ENCODE measurements around the gene CARHSP1.
"Not testable (repeated sequence)": the region's sequence is repeated elsewhere in the genome, so short reads cannot be mapped to it uniquely, and the experiment has no call there.

Gene CARHSP1

DNA sequence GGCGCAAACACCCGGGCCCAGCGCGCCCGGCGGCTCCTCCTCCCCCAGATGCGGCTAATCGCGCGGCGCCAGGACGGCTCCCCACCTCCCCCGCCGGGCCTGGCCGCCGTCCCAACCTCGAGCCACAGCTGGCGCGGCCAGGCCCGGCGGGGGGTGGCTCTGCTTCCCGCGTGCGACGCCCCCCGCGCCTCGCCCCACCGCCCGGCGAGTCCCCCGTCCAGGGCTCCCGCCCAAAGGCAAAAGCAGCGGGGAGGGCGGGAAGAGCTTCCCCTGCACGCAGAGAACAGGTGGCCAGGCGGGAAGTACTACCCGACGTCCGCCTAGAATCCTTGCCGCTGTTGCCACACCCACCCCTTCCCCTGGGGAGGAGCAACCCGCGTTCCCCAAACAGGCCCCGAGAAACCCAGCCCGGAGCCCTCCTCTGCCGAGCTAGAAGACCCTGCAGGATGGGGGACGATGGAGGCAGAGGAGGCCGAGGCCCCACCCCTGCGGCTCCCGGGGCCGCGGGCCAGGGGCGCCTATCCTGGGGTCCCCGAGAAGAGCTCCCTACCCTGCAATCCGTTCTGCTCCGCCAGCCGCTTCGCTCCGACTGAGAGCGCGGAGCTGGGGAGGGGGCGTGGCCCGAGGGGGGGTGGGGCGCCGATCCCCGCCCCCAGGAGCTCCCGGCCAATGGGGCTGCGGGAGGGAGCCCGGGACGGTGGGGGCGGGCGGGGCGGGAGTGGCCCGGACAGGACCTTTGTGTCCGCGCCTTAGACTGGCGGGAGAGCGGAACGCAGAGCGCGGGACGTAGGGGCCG, at the start of gene CARHSP1:
Gene CARHSP1, minus strand, starts transcription at position 591 of the 796 bp plus-strand sequence. CDS start 9,678 bp downstream, outside the sequence.
- DNase-seq (ENCODE audit: low spot score) = peak; percentile 98

DNA sequence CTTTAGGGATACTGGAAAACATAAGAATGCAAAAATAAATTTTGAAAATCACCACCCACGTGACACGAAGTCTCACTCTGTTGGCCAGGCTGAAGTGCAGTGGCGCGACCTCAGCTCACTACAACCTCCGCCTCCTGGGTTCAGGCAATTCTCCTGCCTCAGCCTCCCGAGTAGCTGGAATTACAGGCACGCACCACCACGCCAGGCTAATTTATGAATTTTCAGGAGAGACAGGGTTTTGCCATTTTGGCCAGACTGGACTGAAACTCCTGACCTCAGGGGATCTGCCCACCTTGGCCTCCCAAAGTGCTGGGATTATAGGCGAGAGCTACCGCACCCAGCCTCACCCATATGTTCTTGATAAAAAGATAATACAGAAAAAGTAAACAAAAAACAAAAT, 48.5 kb upstream of the CARHSP1 start:
- DNase-seq (ENCODE audit: low spot score) = not testable (repeated sequence)

DNA sequence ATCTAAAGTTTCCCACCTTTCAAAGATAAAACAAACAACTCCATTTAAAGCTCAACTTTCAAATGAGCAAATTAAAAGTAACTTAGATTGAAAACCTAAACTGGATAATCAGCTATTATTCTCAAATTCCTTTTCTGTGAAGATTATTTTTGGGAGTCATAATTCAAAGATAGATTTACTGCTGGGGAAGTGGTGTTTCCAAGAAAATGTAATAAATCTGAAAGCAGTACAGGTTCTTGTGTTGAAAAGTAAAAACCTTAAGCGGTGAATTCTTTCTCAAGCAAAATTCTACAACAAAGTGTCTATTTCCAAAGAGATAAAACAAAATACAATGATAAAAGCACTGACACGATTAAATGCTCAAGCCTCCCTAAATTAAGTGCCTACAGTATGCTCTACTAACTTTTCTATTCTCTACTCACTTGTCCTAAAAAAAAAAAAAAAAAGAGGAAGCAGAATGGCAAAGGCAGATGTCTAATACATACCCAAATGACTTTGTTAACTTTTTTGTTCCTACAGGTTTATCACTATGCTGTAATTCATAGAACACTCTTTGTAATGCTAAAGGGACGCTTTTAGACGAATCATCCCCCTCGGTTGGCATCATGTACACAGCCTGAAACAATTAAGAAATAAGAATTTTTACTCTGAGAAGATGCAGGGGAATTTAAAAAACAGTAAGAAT, 47.9 kb upstream of the CARHSP1 start:
- no peak for DNase-seq (ENCODE audit: low spot score)

DNA sequence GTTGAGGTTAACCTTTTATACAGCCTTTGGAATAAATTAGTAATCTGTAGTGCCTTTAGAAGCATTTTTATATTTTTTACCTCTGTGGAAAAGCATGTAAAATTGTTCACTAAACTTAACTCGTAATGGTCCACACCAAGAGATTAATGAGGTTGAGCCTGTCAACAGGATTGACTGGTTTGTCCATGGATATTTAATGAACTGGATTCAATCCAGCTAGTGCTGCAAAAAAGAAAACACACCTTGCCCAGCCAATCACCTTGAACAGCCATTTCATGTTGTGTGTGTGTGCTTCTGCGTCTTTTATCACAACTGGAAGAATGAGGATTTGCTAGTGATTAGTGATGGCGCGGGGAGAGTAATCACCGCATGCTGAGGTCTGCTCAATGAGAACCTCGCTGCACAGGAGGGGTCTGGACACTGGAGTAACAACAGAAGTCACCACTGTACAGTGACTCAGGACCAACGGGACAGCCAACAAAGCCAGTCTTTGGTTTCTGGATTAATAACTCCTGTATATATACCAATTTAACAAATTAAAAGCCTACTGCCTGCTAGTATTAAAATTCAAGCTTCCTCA, 47.0 kb upstream of the CARHSP1 start:
- no peak for DNase-seq (ENCODE audit: low spot score)

DNA sequence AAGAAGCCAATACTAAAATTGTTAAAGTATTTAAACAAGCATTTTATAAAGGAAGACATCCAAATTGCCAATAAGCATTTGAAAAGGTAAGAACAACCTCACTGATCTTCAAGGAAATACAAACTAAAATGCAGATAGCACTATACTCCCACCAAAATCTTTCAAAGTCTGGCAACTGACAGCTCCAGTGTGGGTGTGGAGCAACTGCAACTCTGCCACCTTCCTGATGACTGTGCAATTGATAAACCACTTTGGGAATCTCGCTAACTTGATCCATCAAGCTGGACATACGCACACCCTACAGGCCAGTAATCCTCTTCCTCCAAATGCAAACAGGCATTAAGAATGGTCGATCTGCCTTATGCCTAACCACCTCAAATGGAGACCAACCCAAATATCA, 45.3 kb upstream of the CARHSP1 start:
- DNase-seq (ENCODE audit: low spot score) = no peak

DNA sequence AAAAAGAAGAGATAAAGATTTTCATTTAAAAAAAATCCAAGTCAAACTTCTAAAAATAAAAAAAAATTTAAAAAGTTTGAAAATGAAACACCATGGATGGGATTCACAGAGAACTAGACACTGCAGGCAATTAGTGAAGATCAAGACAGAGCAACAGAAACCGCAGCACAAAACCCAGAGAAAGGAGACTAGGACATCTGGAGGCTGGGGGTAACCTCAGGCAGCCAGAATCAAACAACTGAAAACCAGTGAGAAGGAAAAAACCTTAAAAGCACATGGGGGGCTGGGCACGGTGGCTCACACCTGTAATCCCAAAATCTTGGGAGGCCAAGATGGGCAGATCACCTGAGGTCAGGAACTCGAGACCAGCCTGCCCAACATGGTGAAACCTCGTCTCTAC, 44.0 kb upstream of the CARHSP1 start:
- DNase-seq (ENCODE audit: low spot score) = no peak

DNA sequence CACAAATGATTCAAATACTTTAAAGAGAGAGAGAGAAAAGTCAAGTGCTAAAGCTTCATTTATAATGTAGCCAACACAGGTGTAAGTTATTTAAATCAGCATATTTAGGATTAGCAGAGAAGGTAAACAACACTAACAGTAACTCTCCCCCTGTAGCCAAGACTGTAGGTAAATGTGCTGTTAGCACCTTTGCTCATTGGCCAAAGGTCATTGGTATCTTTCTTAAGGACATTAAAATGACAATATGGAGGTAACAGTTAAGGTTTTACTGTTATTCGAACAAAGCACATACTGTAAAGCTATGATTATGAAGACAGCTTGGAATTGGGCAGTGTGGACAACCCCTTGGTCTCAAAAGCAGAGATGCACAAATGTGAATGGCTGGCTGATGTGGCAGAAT, 42.0 kb upstream of the CARHSP1 start:
- DNase-seq (ENCODE audit: low spot score) = no peak

DNA sequence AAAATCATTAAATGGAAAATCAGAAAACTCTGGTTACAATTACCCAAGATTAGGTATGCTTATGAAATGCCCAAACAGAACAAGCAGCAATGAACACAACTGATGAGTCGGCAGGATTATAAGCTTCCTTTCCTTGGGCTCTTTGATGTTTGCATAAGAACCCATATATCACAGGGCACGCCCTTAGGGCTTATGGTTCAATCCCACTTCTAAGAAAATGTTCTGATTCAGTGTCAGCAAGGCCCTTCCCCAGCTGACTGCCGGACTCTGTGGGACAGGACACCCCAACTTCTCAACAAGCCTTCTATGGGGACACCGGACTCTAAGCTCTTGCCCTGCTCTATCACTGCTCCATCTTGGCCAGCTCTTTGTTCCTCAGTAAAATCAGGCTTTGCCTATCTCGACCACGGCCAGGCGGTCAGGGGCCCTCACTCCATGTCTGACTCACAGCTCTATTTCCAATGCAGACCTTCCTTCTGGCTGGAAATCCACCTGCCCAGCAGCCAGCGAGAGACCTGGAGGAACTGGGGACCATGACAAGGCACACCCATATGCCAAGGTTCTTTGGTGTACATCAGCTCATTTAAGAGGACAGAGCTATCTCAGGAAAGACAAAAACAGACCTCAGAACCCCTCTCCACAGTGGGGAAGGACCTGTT, 40.1 kb upstream of the CARHSP1 start:
- no peak for DNase-seq (ENCODE audit: low spot score)

DNA sequence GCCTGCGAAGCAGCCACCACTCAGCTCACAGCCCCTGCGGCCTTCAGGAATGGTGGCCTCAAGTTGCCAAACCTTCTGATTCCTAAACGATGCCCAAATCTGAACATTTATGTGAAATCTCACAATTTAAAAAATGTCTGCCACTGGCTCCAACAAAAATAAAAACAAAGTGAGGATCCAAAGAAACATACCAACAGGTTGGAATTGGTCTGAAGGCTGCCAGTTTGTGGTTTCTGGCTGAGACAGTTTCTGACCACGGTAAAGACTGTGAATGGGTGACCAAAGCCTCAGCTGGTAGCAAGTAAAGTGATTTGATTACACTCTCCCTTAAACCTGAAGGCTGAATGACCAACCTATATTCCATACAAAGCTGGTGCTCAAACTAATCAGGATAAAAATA, 38.3 kb upstream of the CARHSP1 start:
- no peak for DNase-seq (ENCODE audit: low spot score)

DNA sequence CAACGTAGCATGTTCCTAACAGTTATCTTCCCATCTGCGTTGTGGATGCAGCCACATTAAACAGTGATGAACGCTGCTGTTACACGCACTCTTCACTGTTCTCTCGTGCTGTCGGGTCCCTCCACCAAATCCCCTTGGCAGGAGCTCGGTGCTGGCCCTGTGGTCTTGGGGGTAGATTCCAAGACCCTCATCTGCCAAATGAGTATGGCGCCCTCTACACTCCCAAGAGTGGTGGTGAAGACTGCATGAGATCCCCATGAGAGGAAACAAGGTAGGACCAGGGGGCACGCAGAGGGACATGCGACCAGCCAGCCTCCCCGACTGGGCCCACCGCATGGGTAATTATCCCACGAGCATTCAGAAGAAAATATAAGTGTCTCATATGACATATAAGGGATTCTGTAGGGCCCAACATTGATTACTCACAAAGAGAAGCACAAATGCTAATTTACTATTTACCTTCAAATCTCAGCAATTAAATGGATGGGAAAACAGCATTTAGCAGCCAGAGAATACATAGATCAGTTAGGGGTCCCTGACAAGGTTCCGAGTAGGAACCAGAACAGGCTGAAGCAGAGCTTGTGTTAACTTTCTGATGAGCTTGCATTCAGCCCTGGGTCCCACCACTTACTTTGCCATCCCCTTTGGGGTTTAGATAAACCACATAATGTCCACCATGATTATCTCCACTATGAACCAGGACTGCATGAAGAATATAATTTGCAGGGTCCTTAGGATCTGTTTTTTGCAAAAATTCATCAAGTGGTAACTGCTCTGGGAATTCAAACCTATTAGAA, 37.2 kb upstream of the CARHSP1 start:
- no peak for DNase-seq (ENCODE audit: low spot score)

DNA sequence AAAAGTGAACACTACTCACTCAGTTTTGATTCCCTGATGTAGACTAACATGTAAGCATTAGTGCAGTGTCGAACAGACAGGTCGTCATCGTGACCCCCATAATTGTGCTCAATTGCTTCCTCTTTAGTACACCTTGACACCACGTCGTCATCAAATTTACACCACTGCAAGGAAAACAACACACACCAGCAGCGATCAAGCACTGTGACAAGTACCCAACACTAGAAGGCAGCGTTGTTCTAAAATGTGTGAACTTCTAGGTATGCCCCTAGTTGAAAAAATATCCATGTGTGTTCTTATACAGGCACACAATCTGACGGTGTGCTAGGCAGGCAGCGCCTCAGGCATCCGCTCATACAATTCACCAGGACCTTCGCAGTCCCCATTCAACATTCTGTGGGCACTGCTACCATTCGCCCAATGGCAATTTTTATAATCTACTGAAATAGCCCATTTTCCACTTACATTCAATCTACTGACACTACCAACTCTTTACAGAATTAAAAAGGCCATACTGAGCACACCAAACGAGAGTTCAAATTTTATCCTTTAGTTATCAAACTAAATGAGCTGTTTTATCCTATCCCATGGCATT, 36.5 kb upstream of the CARHSP1 start:
- peak; percentile 25 for DNase-seq (ENCODE audit: low spot score)

DNA sequence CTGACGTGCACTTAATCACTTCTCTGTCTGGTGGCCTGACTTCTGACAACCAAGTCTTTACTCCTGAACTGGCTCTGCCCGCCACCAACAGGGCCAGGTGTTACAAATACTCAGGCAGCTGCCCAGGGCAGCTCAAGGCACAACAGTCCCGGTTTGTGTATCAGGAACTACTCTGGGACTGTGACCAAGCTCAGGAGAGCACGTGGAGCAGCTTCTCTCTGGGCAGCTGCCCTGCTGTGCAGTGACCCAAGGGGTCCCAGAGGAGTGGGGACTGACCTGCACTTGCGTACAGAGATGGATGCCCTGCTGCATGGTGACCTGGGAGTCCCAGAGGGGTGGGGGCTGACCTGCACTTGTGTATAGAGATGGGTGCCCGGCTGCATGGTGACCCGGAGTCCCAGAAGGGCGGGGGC, 35.2 kb upstream of the CARHSP1 start:
- DNase-seq (ENCODE audit: low spot score) = no peak

DNA sequence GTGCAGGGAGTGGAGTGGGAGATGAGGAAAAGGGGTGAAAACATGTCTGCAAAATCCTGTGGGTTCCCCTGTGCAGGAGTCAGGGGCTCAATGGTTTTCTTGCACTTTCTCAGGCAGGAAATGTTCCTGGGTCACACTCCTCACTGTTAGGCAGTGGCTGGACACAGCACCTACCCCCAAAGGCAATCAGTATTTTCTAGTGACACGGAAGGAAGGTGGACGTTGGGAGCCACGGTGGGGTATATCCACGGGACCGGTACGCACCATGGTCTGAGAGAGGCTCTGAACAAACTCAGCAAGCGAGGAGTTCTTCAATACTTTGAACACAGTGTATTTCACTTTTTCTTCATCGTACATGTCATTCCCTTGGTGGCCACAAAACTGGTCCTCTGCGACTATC, 34.2 kb upstream of the CARHSP1 start:
- DNase-seq (ENCODE audit: low spot score) = no peak

DNA sequence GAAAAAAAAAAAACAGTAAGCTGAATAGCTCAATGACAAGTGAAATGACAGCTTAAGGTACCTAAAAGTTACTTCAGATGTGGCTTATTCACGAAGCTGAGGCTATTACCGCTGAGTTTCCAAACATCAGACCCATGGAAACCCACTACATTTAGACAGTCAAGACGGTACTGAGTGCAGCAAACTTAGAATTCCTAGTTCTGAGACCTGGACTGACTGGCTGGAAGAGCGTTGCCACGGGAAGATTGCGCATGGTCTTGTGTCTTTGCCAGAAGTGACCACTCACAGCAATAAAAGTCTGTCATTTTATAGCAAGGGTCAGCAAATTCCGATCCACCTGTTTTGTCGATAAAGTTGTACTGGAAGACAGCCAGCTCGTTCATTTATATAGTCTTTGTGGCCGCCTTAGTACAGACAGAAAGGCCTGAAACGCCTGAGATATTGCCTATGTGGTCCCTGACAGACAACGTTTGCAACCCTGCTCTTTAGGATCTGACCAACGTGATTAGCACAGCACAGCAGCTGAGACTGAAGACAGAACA, 32.6 kb upstream of the CARHSP1 start:
- DNase-seq (ENCODE audit: low spot score) = no peak

DNA sequence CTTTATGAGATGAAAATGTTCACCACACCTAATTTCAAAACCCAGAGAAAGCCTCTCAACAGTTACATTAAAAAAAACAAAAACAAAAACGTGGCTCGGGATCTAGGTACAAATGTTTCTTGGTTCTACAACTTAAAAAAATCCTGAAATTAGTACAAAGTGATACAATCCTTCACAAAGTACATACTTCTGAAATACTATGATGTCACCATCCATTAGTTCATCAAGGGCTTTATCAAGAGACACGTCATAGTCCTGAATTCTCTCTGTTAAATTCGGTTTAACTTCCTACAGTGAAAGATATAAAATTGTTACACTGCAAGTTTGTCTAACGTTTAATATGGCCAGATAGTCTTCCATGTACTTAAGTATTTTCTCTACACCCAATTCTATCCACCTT, 31.5 kb upstream of the CARHSP1 start:
- DNase-seq (ENCODE audit: low spot score) = no peak

DNA sequence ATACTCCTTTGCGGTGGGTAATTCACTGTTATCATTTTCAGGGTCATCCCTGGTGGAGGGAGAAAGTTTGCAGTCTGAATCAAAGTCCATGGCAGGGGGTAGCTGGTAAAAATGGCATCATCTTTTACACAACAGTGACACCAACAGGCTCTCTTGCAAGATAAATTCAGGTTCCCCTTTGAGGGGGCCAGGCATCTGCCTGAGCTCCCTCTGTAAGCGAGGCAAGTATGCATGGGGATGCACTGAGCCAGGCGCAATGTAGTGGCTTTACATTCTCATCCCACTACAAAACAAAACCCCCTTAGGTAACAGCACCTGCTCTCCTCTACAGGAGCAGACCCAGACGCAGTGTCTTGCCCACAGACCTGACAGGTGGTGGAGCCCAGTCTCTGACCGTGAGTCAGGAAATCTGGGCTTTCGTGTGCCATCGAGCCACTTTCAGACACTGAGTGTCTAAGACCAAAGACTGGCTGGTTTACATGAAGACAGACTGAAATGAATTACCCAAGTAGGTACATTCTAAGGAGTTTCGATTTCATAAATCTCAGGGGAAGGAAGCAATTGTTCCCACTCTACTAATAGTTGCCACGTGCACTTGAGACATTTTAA, 31.0 kb upstream of the CARHSP1 start:
- DNase-seq (ENCODE audit: low spot score) = no peak

DNA sequence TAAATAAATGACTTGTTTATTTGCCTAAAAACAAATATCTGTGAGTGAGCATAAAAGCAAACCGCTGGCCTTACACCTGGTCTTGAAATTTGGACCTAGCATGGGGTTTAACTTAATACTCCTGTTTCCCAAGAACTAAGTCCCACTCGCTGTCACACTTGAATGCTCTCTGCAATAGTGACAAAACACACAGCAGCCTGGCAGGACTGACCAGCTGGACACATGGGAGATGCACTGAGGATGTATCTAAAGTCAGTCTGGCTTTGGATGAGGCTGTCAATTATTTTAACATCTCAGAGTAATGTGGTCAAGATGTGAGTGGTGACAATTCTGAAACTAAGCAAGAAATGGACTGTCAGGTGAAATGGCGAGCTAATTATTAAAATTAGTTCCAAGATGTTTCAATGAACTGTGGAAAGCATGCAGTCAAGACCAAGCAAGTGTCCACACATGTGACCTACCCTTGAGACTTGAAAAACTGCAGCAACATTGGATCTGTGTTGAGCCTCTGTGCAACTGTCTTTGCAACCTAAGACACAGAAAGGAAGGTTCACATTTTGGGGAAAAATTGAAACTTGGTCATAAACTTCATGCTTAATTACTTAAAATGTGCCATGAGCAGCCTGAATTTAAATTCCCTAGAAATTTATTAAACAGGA, 30.0 kb upstream of the CARHSP1 start:
- no peak for DNase-seq (ENCODE audit: low spot score)

DNA sequence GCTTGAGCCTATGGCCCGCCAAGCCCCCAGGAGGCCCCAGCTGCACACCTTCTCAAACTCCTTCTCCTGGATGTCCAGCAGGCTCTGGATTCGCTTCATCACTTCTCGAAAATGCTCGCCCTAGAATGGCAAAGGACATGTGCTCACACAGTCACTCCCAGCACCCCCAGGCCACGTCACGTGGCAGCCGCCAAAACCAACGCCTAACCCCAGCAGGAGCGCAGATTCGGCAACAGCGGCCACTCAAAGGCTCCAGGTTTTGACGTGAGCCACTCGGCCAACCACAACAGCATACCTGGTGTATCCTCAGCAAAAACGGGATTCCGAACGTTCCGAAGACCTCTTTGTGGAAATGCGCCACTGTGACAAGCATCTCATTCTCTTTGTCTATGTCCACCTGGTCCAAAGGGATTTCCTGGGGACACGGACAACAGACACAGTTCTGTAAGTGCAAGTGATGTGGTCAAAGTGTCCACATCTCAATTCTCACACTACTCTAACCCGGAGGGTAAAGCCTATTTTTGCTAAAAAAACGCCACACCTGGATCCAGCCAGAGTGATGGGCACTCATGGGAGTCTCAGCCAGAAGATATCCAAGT, 26.0 kb upstream of the CARHSP1 start:
- no peak for DNase-seq (ENCODE audit: low spot score)

DNA sequence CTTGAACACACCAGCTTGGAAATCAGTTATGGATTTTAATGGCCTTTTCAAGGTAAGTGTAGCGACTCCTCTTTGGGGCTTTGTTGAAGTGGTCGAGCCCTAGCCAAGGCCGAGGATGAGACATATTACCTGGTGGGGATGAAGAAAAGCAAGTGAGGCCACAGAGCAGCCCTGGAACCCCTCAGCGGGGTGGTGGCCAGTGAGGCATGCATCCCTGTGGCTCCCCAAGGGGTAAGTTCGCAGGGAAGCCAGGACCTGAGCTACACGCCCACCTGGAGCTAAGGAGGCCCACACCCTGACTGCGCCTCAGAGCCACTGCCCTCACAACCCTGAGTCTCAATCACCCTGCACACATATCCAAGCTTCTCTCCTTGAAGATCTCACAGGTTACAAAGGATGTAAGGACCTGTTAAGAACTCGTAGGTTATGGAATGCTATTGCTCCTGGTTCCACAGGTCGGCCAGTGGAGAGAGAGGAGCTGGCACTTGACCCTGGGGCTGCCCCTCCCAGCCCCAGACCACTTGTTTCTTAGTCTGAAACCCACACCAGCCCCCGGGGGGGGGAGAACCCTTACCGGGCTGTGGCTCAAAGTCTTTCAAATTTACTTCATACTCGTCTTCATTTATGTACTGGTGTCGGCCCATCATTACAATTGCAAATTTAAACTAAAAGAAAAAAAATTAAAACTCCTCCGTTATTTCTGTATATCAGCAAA, 25.3 kb upstream of the CARHSP1 start:
- DNase-seq (ENCODE audit: low spot score) = no peak
